ENCODE results near the gene TTYH2.

Gene TTYH2

GRCh38 chr17:74219576-74220133 is 6.3 kb downstream of the TTYH2 start:
- no peaks in the 10 kb centered on the region for H3K36me3 ChIP-seq (ENCODE audit: insufficient read depth, low read length)
- H3K9me2 ChIP-seq (ENCODE audit: low read depth, low read length), result no peaks in the 10 kb centered on the region
- H3K4me3 ChIP-seq (ENCODE audit: low read depth, low read length, poor library complexity, severe bottlenecking), result no peak overlapping the region
- H3K27me3 ChIP-seq (ENCODE audit: insufficient read depth, low read length), result no peaks in the 10 kb centered on the region; the same call in 1 of the 2 replicates
- H2AFZ ChIP-seq (ENCODE audit: low read length), result no peak overlapping the region
- H3K4me1 ChIP-seq (ENCODE audit: insufficient read depth, low read length, severe bottlenecking), result no peaks in the 10 kb centered on the region
- H4K20me1 ChIP-seq (ENCODE audit: insufficient read depth, low read length), result no peaks in the 10 kb centered on the region
- H3K79me2 ChIP-seq (ENCODE audit: insufficient read depth, low read length), result no peaks in the 10 kb centered on the region
- H3F3A ChIP-seq (ENCODE audit: insufficient read depth, low read length), result no peaks in the 10 kb centered on the region
- H3K4me2 ChIP-seq (ENCODE audit: low read length), result no peak overlapping the region
- no peak for TF ChIP-seq CTCF (IDR thresholded peaks at IDR 0.05; ENCODE audit: low read length)
- no peak for TF ChIP-seq EZH2 (IDR thresholded peaks at IDR 0.05; ENCODE audit: borderline replicate concordance, low read length)
- no peak overlapping the region for H3K27ac ChIP-seq (ENCODE audit: low read depth, low read length, poor library complexity, severe bottlenecking)
- no peaks in the 10 kb centered on the region for H3K9me3 ChIP-seq (ENCODE audit: low read length)
- H3K9ac ChIP-seq (ENCODE audit: low read length), result no peak overlapping the region

- Histone ChIP-seq H3K9me2 (ENCODE audit: low read depth, low read length) (no peaks in the 10 kb centered on the region), H3K4me3 (ENCODE audit: low read depth, low read length, poor library complexity, severe bottlenecking) (no peak overlapping the region), H3F3A (ENCODE audit: insufficient read depth, low read length) (no peaks in the 10 kb centered on the region), H3K4me1 (ENCODE audit: insufficient read depth, low read length, severe bottlenecking) (no peaks in the 10 kb centered on the region), H3K9me3 (ENCODE audit: low read length) (no peaks in the 10 kb centered on the region), H3K27ac (ENCODE audit: low read depth, low read length, poor library complexity, severe bottlenecking) (no peak overlapping the region), H3K79me2 (ENCODE audit: insufficient read depth, low read length) (no peaks in the 10 kb centered on the region), H3K9ac (ENCODE audit: low read length) (no peak overlapping the region), H3K27me3 (ENCODE audit: insufficient read depth, low read length) (no peaks in the 10 kb centered on the region; the same call in 1 of the 2 replicates), H4K20me1 (ENCODE audit: insufficient read depth, low read length) (no peaks in the 10 kb centered on the region), H3K4me2 (ENCODE audit: low read length) (no peak overlapping the region), H3K36me3 (ENCODE audit: insufficient read depth, low read length) (no peaks in the 10 kb centered on the region), H2AFZ (ENCODE audit: low read length) (no peak overlapping the region)
- TF ChIP-seq CTCF (IDR thresholded peaks at IDR 0.05; ENCODE audit: low read length), result no peak
- TF ChIP-seq EZH2 (IDR thresholded peaks at IDR 0.05; ENCODE audit: borderline replicate concordance, low read length), result no peak
Measured at GRCh38 chr17:74220219-74220618, 6.8 kb downstream of the TTYH2 start.

GRCh38 chr17:74220946-74221818 is 7.8 kb downstream of the TTYH2 start:
- H3K9me2 ChIP-seq (ENCODE audit: low read depth, low read length), result no peaks in the 10 kb centered on the region
- no peak overlapping the region for H3K27ac ChIP-seq (ENCODE audit: low read depth, low read length, poor library complexity, severe bottlenecking)
- no peak overlapping the region for H3K4me3 ChIP-seq (ENCODE audit: low read depth, low read length, poor library complexity, severe bottlenecking)
- H2AFZ ChIP-seq (ENCODE audit: low read length), result no peak overlapping the region
- TF ChIP-seq EZH2 (IDR thresholded peaks at IDR 0.05; ENCODE audit: borderline replicate concordance, low read length) (no peak), CTCF (IDR thresholded peaks at IDR 0.05; ENCODE audit: low read length) (no peak)
- no peaks in the 10 kb centered on the region for H3K9me3 ChIP-seq (ENCODE audit: low read length)
- no peaks in the 10 kb centered on the region for H3K79me2 ChIP-seq (ENCODE audit: insufficient read depth, low read length)
- no peaks in the 10 kb centered on the region for H3K27me3 ChIP-seq (ENCODE audit: insufficient read depth, low read length)
- no peak overlapping the region for H3K4me2 ChIP-seq (ENCODE audit: low read length)
- no peak overlapping the region for H3K9ac ChIP-seq (ENCODE audit: low read length)
- H3K4me1 ChIP-seq (ENCODE audit: insufficient read depth, low read length, severe bottlenecking), result no peaks in the 10 kb centered on the region
- no peaks in the 10 kb centered on the region for H3K36me3 ChIP-seq (ENCODE audit: insufficient read depth, low read length)
- H3F3A ChIP-seq (ENCODE audit: insufficient read depth, low read length), result no peaks in the 10 kb centered on the region
- H4K20me1 ChIP-seq (ENCODE audit: insufficient read depth, low read length), result no peaks in the 10 kb centered on the region

Data from OCI-LY1 (cell line).